Measurements from ENCODE around the gene LCOR.
"Not testable (repeated sequence)": the region's sequence is repeated elsewhere in the genome, so short reads cannot be mapped to it uniquely, and the experiment has no call there.

The LCOR gene

GRCh38 chr10:96943161-96943560 is 111.1 kb downstream of the LCOR start:
- not testable (repeated sequence) for DNase-seq

- DNase-seq = no peak
These were observed 114.9 kb downstream of the LCOR start for GRCh38 chr10:96947036-96947435.

GRCh38 chr10:96949039-96949683 is 117.1 kb downstream of the LCOR start:
- no peak for DNase-seq

GRCh38 chr10:96951954-96952353 is 119.9 kb downstream of the LCOR start:
- no peak for DNase-seq

GRCh38 chr10:96955794-96956193 is 123.7 kb downstream of the LCOR start:
- no peak for DNase-seq

- no peak for DNase-seq
These were observed 126.0 kb downstream of the LCOR start for GRCh38 chr10:96958071-96958470.

GRCh38 chr10:96959733-96960132 is 127.6 kb downstream of the LCOR start:
- DNase-seq = no peak

GRCh38 chr10:96960872-96961271 is 128.8 kb downstream of the LCOR start:
- DNase-seq = no peak

- no peak for DNase-seq
These were observed 132.0 kb downstream of the LCOR start for GRCh38 chr10:96964131-96964530.

GRCh38 chr10:96967847-96968246 is 135.7 kb downstream of the LCOR start:
- DNase-seq = no peak

GRCh38 chr10:96968682-96969423 is 136.8 kb downstream of the LCOR start:
- no peak for DNase-seq

- no peak for DNase-seq
These were observed 139.2 kb downstream of the LCOR start for GRCh38 chr10:96971324-96971723.

GRCh38 chr10:96972264-96972663 is 140.2 kb downstream of the LCOR start:
- DNase-seq = no peak

GRCh38 chr10:96973809-96974747 is 142.0 kb downstream of the LCOR start:
- DNase-seq = no peak

- DNase-seq = no peak
These were observed 143.0 kb downstream of the LCOR start for GRCh38 chr10:96975136-96975535.

GRCh38 chr10:96978621-96979154 is 146.6 kb downstream of the LCOR start:
- DNase-seq = peak; percentile 81

GRCh38 chr10:96982149-96982930 is 150.2 kb downstream of the LCOR start:
- no peak for DNase-seq

- no peak for DNase-seq
These were observed 152.5 kb downstream of the LCOR start for GRCh38 chr10:96984541-96985131.

GRCh38 chr10:96986200-96986856 is 154.2 kb downstream of the LCOR start:
- DNase-seq = no peak

- DNase-seq = no peak
These were observed 155.2 kb downstream of the LCOR start for GRCh38 chr10:96987141-96987841.

- no peak for DNase-seq
These were observed 155.7 kb downstream of the LCOR start for GRCh38 chr10:96987842-96988175.
